Dendritic cell treated with granulocyte-macrophage colony-stimulating factor and Interleukin-4, amounts not matched to agents 40 ng/mL and 50 ng/mL, for 4 days (primary cell): ENCODE data around the gene SNX11.
A peak's percentile ranks its signal among the peaks of the same experiment; 100 is the strongest.
"Not testable (repeated sequence)": the region's sequence is repeated elsewhere in the genome, so short reads cannot be mapped to it uniquely, and the experiment has no call there.

Experiments
- H3K27ac Mint-ChIP-seq: one replicate; pipeline ENCODE4 v1.8.0; 2022; ENCODE audit warnings: mild to moderate bottlenecking, mixed read lengths
- H3K27me3 Mint-ChIP-seq: one replicate; pipeline ENCODE4 v1.8.0; 2022; ENCODE audit warnings: mild to moderate bottlenecking, mixed read lengths
- H3K36me3 Mint-ChIP-seq: one replicate; pipeline ENCODE4 v1.8.0; 2022; ENCODE audit warnings: low read depth, mixed read lengths
- H3K4me1 Mint-ChIP-seq: one replicate; pipeline ENCODE4 v1.8.0; 2022; ENCODE audit warnings: low read depth, mixed read lengths
- H3K4me3 Mint-ChIP-seq: one replicate; pipeline ENCODE4 v1.8.0; 2022; ENCODE audit warnings: mild to moderate bottlenecking, moderate library complexity, mixed read lengths
- H3K9me3 Mint-ChIP-seq: one replicate; pipeline ENCODE4 v1.8.0; 2022; ENCODE audit warnings: mixed read lengths
- intact Hi-C: fragments of 100-400 bp; cut with micrococcal nuclease; formaldehyde crosslinking; loops from one replicate; pipeline ENCODE4 v1.15.0; 2022

Gene SNX11

DNA sequence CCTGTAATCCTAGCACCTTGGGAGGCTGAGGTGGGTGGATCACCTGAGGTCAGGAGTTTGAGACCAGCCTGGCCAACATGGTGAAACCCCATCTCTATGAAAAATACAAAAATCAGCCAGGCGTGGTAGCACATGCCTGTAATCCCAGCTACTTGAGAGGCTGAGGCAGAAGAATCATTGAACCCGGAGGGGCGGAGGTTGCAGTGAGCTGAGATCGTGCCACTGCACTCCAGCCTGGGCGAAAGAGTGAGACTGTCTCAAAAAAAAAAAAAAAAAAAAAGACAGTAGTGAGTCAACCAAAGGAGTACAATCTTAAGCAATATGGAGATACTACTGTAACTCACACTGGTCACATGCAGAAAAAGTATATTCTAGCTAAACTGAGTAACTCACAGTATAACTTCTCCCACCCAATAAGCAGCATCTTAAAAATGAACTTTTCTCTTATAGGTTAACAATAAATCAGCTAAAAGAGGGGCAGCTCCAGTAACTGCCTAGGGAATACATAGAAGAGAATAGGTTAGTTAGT is 33.9 kb upstream of the SNX11 start:
- not testable (repeated sequence) for H3K27me3 Mint-ChIP-seq, H3K27ac Mint-ChIP-seq, H3K9me3 Mint-ChIP-seq, H3K4me1 Mint-ChIP-seq, H3K4me3 Mint-ChIP-seq
- H3K36me3 Mint-ChIP-seq: peaks cover 82% of the 10 kb centered on the region
- intact Hi-C loops: loop anchor here (1.0 kb wide), 1 partner anchor 47 kb away; no protein-coding TSS in a partner anchor

DNA sequence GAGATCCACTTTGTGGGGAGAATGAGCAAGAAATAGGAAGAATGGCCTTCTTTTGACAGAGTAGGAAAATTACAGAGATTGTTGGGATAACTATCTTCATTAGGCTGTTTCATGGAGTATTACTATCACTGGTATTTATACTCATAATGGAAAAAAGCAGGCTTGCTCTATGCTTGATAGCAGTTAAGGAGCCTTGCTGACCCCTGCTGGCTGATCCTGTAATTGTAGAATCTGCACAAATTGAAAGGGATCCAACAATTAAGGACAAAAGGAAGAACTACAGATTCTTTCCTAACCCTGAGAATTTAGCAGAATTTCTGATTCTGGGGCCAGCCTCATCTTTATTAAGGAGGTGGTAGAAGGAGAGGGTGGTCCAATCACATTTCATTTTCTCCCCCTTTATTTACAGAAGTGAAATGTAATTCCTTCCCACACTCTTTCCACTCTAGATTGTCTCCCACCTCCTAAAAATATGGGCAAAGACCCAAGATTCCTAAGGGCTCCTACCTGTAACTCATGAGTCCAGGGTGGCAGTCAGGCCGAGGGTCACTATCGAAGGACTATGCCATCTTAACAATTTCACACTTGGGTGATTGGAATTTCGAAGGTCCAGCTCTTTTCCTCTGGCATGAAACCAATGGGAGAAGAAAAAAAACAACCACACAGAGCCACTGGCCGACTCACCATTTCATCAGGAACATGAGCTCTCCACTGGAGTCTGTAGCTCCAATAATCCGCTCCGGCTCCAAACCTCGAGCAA is 33.1 kb upstream of the SNX11 start:
- Mint-ChIP-seq H3K36me3 (peaks cover 74% of the 10 kb centered on the region), H3K27ac (no peak overlapping the region), H3K4me3 (no peak overlapping the region), H3K27me3 (no peaks in the 10 kb centered on the region), H3K4me1 (no peaks in the 10 kb centered on the region), H3K9me3 (no peaks in the 10 kb centered on the region)
- intact Hi-C loops: loop anchor here (1.0 kb wide), 1 partner anchor 48 kb away; no protein-coding TSS in a partner anchor

DNA sequence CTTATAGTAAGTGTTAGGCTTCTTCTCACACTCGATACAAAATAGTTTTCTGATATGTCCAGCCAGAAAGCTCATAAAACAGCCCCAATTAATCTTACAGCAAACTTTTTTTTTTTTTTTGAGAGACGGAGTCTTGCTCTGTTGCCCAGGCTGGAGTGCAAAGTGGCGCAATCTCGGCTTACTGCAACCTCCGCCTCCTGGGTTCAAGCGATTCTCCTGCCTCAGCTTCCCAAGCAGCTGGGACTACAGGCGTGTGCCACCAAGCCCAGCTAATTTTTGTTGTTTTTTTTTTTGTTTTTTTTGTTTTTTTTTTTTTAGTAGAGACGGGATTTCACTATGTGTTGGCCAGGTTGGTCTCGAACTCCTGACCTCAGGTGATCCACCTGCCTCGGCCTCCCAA is 30.4 kb upstream of the SNX11 start:
- H3K27ac Mint-ChIP-seq, H3K9me3 Mint-ChIP-seq, H3K4me3 Mint-ChIP-seq, intact Hi-C loops, H3K27me3 Mint-ChIP-seq, H3K4me1 Mint-ChIP-seq: not testable (repeated sequence)
- H3K36me3 Mint-ChIP-seq: peaks cover 50% of the 10 kb centered on the region

DNA sequence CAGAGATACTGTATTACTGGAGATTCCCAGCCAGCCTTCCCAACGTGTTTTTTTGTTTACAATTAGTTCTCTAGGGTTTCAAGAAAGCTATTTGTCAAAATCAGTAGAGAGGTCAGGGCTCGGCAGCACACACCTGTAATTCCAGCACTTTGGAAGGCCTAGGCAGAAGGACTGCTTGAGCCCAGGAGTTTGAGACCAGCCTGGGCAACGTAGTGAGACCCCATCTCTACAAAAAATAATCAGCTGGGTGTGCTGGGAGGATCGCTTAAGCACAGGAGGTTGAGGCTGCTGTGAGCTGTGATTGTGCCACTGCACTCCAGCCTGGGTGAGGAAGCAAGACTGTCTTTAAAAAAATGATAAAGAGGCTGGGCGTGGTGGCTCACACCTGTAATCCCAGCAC is 25.7 kb upstream of the SNX11 start:
- no peaks in the 10 kb centered on the region for H3K27me3 Mint-ChIP-seq
- no peak overlapping the region for H3K4me3 Mint-ChIP-seq
- no peaks in the 10 kb centered on the region for H3K9me3 Mint-ChIP-seq
- intact Hi-C loops: loop anchor here (2.0 kb wide), 1 partner anchor 49 kb away; no protein-coding TSS in a partner anchor
- H3K36me3 Mint-ChIP-seq: peaks cover 3% of the 10 kb centered on the region
- no peak overlapping the region for H3K27ac Mint-ChIP-seq
- H3K4me1 Mint-ChIP-seq: no peaks in the 10 kb centered on the region

DNA sequence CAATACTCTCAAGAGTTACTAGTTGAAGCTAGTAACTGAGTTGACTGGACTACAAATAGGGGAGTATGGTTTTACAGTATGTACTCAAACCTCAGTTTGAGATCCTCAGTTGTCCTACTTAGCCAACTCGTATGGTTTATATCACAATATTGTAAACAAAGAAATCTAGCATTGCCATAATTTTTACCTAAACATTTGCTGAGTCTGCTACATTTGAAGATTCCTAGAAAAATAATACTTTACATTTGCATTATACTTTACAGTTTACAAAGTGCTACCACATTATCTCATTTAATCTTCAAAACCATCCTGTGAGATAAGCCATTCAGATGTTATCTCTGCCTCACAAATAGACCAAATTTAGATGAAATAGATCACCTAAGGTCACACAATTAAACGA is 22.6 kb upstream of the SNX11 start:
- Mint-ChIP-seq H3K4me3 (no peak overlapping the region), H3K9me3 (no peaks in the 10 kb centered on the region), H3K27me3 (no peaks in the 10 kb centered on the region), H3K4me1 (no peaks in the 10 kb centered on the region), H3K27ac (no peak overlapping the region), H3K36me3 (peaks cover 9% of the 10 kb centered on the region)
- intact Hi-C loops: no loop called here

DNA sequence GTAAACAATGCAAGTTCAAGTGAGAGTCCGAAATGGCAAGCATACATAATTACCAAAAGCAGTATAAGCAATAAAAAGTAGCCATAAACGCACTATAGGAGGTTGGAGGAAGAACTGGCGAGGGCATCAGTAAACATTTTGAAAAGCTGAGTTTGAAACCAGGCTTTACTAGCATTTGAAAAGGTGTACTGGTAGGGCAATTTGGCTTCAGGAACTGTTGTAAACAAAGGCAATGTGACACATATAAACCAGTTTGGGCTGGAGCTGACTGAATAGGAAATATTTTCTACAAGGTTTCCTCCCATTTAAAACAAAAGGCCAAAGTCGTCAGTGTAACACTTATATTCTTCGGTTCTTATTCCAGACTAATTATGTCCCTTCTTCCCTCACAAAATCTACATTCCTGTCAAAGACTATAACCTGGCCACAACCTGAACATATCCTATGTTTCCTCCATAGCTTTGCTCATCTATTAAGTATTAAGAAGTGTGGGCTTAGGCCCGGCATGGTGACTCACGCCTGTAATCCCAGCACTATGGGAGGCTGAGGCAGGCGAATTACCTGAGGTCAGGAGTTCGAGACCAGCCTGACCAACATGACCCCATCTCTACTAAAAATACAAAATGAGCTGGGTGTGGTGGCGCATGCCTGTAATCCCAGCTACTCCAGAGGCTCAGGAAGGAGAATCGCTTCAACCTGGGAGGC is 14.1 kb upstream of the SNX11 start:
- H3K27ac Mint-ChIP-seq: no peak overlapping the region

DNA sequence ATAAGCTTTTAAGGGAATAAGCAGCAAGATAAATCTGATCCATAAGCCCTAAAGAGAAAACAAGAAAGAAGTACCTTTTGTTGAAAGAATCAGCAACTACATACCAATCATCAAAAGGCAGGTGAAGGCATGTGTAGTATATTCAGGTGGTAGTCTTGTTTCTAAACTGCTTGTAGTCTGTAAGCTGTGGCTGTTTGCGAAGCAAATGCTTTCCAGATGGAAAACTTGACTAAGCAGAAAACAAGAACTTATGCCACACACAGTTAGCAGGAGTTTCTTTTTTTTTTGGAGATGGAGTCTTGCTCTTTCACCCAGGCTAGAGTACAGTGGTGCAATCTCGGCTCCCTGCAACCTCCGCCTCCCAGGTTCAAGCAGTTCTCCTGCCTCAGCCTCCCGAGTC is 12.0 kb upstream of the SNX11 start:
- intact Hi-C loops: no loop called here
- Mint-ChIP-seq H3K9me3 (no peaks in the 10 kb centered on the region), H3K36me3 (peaks cover 41% of the 10 kb centered on the region), H3K27ac (no peak overlapping the region), H3K27me3 (no peaks in the 10 kb centered on the region), H3K4me1 (peaks cover 21% of the 10 kb centered on the region), H3K4me3 (no peak overlapping the region)

More for the DNA sequence above, 14.1 kb upstream of the SNX11 start:
- no peaks in the 10 kb centered on the region for H3K27me3 Mint-ChIP-seq
- intact Hi-C loops: loop anchor here (5.0 kb wide), 1 partner anchor 34 kb away; no protein-coding TSS in a partner anchor
- H3K36me3 Mint-ChIP-seq: peaks cover 33% of the 10 kb centered on the region
- no peaks in the 10 kb centered on the region for H3K9me3 Mint-ChIP-seq
- no peak overlapping the region for H3K4me3 Mint-ChIP-seq
- peaks cover 7% of the 10 kb centered on the region for H3K4me1 Mint-ChIP-seq

DNA sequence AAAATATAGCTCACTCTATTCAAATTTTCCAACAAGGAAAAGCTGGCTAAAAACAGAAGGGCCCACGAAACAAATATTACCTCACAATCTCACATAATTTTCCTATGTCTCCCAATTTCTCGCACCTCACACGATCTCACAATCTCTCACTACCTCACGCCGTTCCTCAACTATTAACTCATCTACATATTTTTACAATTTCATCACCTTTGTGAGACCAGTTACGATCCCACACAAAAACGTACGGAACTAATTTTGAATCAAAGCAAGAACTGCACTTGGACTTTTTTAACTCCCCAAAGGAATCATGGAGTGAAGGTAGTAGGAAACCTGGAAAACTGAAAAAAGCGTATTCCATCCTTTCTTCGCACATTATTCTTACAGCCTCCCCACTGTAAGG is 7.4 kb upstream of the SNX11 start:
- Mint-ChIP-seq H3K9me3 (no peaks in the 10 kb centered on the region), H3K27me3 (no peaks in the 10 kb centered on the region), H3K27ac (peak overlapping the region; percentile 95), H3K4me3 (peak overlapping the region; percentile 96), H3K4me1 (peaks cover 54% of the 10 kb centered on the region), H3K36me3 (peaks cover 30% of the 10 kb centered on the region)
- intact Hi-C loops: no loop called here

DNA sequence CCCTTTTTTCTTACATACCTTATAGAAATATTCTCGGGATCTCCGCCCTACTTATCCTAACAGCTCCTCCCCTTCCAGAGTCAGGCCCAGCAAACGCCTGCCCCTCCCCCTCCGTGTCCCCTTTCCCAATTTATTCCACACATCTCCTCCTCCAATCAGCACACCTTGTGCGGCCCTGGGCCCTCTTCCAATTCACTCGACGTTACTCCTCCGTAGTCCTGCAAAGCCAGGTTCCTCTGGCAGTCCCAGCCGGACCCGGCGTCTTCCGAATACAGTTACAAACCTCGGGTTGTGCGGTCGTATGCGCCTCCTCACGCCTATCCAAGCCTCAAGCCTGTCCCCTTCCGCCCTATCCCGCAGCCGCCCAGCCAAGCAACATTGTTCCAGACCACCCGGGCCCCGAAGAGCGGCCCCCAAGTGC is 7.0 kb upstream of the SNX11 start:
- no peaks in the 10 kb centered on the region for H3K27me3 Mint-ChIP-seq
- peak overlapping the region; percentile 96 for H3K4me3 Mint-ChIP-seq
- peaks cover 54% of the 10 kb centered on the region for H3K4me1 Mint-ChIP-seq
- H3K27ac Mint-ChIP-seq: peak overlapping the region; percentile 95
- intact Hi-C loops: no loop called here
- peaks cover 27% of the 10 kb centered on the region for H3K36me3 Mint-ChIP-seq
- no peaks in the 10 kb centered on the region for H3K9me3 Mint-ChIP-seq

DNA sequence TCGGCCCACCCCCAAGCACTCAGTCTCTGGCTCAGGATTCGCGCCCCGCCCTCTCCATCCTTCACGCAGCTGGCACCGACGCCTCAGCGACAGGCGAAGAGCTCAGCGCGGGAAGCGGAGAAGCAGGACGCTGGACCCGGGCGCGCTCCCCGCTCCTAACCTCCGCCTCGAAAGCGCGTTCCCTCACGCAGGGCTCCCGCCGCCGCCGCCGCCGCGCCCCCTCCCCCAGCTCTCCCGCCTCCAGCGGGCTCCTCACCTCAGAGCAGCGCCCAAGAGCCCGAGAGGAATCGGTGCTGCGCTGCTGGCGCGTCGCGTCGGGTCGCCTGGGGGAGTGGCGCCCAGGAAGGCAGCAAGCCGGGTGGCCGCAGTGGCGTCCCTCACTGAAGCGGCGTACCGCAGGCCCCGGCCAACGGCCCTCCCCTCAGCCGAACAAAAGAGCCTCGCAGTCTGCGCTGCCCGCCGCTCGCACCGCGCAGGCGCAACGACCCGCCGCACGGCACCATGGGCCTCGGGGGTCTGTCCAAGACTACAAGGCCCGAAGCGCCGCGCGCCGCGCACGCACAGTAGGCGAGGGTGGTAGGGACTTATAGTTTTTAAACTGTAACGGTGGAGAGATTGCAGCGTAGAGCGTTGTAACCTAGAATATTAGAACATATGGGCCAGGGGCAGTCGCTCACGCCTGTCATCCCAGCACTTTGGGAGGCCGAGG is 6.4 kb upstream of the SNX11 start, which contains the start of gene CBX1:
TSS of gene CBX1 (minus strand) at position 467 of the 709 bp plus-strand sequence. CDS start 24,474 bp downstream, outside the sequence.
- Mint-ChIP-seq H3K27ac (peak within 1 kb of the TSS; percentile 95), H3K27me3 (no peaks in the 10 kb centered on the region), H3K4me3 (peak within 1 kb of the TSS; percentile 96), H3K9me3 (no peaks in the 10 kb centered on the region), H3K4me1 (peaks cover 58% of the 10 kb centered on the region), H3K36me3 (peaks cover 27% of the 10 kb centered on the region)
- intact Hi-C loops: no loop called here

DNA sequence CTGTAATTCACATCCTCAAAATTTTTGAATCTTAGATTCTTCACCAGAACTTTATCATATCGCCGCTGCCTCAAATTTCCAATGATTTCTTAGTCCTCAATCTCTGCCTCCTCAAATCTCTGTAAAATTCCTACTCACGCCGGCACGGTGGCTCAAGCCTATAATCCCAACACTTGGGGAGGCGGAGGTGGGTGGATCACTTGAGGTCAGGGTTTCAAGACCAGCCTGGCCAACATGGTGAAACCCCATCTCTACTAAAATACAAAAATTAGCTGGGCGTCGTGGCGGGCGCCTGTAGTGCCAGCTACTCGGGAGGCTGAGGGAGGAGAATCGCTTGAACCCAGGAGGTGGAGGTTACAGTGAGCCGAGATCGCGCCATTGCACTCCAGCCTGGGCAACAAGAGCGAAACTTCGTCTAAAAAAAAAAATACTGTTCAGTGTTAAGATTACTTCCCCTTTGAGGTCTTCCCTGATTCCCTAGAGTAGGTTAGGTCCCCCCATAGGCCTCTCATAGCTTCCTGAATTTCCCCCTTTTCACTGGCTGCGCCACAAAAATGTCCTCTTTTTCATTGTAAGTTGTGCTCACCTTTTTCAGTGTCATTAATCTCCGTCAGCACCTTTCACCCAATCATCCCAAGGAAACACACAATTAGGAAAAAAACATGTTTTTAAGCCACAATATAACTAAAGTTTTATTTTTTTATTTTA is 5.4 kb upstream of the SNX11 start:
- Mint-ChIP-seq H3K4me1 (peaks cover 68% of the 10 kb centered on the region), H3K27ac (peak overlapping the region; percentile 95)

DNA sequence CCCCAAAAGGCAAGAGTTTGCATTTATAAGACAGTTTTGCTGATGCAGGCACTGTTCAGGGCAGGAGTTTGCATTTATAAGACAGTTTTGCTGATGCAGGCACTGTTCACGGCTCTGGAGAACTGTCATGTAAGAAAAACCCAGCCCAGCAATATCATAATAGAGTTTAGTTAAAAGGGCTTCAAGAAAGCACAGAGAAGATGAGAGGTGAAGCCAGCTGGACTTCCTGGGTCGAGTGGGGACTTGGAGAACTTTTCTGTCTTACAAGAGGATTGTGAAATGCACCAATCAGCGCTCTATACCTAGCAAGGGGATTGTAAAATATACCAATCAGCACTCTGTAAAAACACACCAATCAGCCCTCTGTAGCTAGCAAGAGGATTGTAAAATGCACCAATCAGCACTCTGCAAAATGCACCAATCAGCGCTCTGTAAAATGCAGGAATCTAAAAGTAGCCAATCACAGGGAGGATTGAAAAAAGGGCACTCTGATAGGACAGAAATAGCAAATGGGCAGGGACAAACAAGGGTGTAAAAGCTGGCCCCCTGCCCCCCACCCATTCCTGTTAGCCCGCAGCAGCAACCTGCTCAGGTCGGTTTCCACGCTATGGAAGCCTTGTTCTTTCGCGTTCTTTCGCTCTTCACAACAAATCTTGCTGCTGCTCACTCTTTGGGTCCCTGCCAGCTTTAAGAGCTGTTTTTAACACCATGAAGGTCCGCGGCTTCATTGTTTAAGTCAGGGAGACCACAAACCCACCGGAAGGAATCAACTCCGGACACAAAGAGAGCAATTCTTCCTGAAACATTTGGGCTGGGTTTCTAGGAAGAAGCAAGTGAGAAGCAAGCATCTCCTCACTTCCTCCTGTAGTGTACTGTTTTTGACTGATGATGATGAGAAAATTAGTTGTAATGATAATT is 4.5 kb upstream of the SNX11 start:
- Mint-ChIP-seq H3K27ac (peak overlapping the region; percentile 95), H3K36me3 (peaks cover 36% of the 10 kb centered on the region), H3K9me3 (no peaks in the 10 kb centered on the region), H3K27me3 (no peaks in the 10 kb centered on the region), H3K4me1 (peaks cover 67% of the 10 kb centered on the region), H3K4me3 (peak overlapping the region; percentile 9)
- intact Hi-C loops: no loop called here

More for the DNA sequence above, 5.4 kb upstream of the SNX11 start:
- H3K36me3 Mint-ChIP-seq: peaks cover 28% of the 10 kb centered on the region
- H3K4me3 Mint-ChIP-seq: peak overlapping the region; percentile 59
- intact Hi-C loops: no loop called here
- H3K9me3 Mint-ChIP-seq: no peaks in the 10 kb centered on the region
- no peaks in the 10 kb centered on the region for H3K27me3 Mint-ChIP-seq
